Mucosa of descending colon (tissue), 3 donors: ENCODE data around the gene COL13A1. TPM values are rescaled to one million over a fixed set of nuclear protein-coding genes. Genes with fewer than 3 reads are reported as not detected.

ENCODE experiments used
- ATAC-seq: fragments of 200-7000 bp; cut with Tn5 transposase; one replicate; pipeline ENCODE4 v1.9.1; 2020; ENCODE audit warnings: mild to moderate bottlenecking, moderate library complexity
- DNase-seq, 3 donors: peaks; one replicate each; pipeline ENCODE4 v3.0.0-alpha.2; 2020
- H3K36me3 ChIP-seq: fragments of 200-600 bp; one replicate; pipeline ENCODE4 v1.8.0; 2021; ENCODE audit warnings: low read depth, mild to moderate bottlenecking
- H3K4me1 ChIP-seq: fragments of 200-600 bp; one replicate; pipeline ENCODE4 v1.8.0; 2021; ENCODE audit warnings: low read depth, mild to moderate bottlenecking
- H3K4me3 ChIP-seq: fragments of 200-600 bp; one replicate; pipeline ENCODE4 v1.8.0; 2021; ENCODE audit warnings: mild to moderate bottlenecking
- H3K9me3 ChIP-seq: fragments of 200-600 bp; one replicate; pipeline ENCODE4 v1.8.0; 2021; ENCODE audit warnings: mild to moderate bottlenecking
- intact Hi-C, 2 donors: fragments of 100-400 bp; cut with DNase I in 1 of 2; cut with micrococcal nuclease in 1 of 2; formaldehyde crosslinking; loops; one replicate each; pipeline versions ENCODE4 v1.11.0 to v1.11.1; 2022; cut with DNase I, micrococcal nuclease
- total RNA-seq, 3 donors: library from RNA; stranded (reverse); fragmentation: NEBNext Ultra II Directional in 2 of 3; extraction: Animal tissue kit (Norgen Biotek cat#: 25700) in 2 of 3; gene quantifications; one replicate each; pipeline versions ENCODE4 v1.2.1 to v1.2.4, GENCODE V29; 2021 to 2023
- TF ChIP-seq, protein P1 (sequence below): fragments of 200-600 bp; IDR thresholded peaks from one replicate; pipeline ENCODE4 v1.8.0; 2022; ENCODE audit warnings: antibody characterized with exemption, mild to moderate bottlenecking
- donor health status: DM: no; HTN: no; CAD: no; lungs with moderate emphysema.
- donor health status: DM: no; HTN: no; CAD: no.
- donor health status: DM: no; HTN: yes; CAD: no.

COL13A1 gene
- total RNA-seq, 3 donors from 2014 or later = 1.0 to 2.3 (median 1.0) TPM

DNA sequence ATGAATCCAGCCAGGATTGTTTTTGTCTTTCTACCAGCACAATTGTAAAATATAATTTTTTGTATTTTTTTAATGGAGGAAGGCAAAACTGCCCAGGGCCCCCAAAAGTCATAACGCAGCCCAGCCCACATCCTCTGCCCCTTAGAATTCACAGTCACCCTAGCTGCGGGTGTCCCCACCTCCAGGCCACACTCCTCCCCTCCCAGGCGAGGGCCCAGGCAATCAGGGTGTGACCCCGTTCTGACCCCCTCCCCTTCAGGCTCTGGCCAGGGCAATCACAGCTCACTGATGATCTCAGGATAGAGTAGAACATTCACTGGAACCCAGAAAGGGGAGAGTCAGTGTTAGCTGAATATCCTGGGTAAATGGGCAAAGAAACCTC is 158.9 kb downstream of the COL13A1 start:
- H3K4me3 ChIP-seq = no peak overlapping the region
- TF ChIP-seq, protein P1, sequence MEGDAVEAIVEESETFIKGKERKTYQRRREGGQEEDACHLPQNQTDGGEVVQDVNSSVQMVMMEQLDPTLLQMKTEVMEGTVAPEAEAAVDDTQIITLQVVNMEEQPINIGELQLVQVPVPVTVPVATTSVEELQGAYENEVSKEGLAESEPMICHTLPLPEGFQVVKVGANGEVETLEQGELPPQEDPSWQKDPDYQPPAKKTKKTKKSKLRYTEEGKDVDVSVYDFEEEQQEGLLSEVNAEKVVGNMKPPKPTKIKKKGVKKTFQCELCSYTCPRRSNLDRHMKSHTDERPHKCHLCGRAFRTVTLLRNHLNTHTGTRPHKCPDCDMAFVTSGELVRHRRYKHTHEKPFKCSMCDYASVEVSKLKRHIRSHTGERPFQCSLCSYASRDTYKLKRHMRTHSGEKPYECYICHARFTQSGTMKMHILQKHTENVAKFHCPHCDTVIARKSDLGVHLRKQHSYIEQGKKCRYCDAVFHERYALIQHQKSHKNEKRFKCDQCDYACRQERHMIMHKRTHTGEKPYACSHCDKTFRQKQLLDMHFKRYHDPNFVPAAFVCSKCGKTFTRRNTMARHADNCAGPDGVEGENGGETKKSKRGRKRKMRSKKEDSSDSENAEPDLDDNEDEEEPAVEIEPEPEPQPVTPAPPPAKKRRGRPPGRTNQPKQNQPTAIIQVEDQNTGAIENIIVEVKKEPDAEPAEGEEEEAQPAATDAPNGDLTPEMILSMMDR = no peak
- no peaks in the 10 kb centered on the region for H3K36me3 ChIP-seq
- DNase-seq = no peak
- ATAC-seq = no peak
- no peaks in the 10 kb centered on the region for H3K9me3 ChIP-seq
- H3K4me1 ChIP-seq = peaks cover 7% of the 10 kb centered on the region
- intact Hi-C loops = no loop called here

DNA sequence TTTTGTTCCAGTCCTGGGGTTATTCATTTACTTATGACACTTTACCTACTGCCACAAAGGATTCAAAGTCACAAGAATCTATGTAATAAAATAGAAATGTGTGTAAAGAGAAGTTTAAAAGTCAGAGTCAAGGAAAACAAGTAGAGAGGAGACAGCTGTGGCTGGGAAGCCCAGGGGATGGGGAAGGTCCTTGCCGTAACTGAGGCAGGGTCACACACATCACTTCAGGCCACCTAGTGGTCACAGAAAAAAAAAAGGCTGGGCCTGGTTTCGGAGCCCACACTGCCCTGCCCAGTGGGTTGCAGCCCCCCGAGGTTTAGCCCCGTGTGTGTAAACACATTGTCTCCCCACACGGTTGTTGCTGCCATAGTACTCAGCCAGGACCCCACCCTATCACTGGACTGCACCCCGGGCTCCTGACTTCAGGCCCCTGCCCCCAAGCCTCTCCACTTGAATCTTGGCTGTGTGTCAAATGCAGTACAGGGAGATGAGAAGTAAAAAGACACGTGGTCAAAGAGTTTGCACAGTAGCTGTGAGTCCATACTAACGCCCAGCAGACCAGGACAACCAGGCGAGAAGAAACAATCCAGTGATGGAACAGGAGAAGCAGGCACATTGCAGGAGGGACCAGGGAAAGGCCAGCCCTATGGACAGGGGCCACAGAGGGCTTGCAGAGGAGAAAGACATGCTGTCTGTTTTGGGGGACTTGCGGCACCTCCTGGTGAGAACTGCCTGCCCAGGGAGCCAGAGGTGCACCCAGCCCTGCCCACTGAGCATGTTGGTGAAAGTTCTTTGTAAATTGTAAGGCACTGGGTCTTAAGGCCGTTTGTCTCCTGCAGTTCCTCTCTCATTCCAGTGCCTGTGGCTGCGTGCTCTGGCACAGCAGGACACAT is 159.5 kb downstream of the COL13A1 start:
- Histone ChIP-seq H3K4me3 (no peak overlapping the region), H3K4me1 (peaks cover 7% of the 10 kb centered on the region), H3K36me3 (no peaks in the 10 kb centered on the region), H3K9me3 (no peaks in the 10 kb centered on the region)
- TF ChIP-seq, protein P1 = no peak
- ATAC-seq = peak; percentile 30
- DNase-seq = no peak
- intact Hi-C loops = no loop called here

DNA sequence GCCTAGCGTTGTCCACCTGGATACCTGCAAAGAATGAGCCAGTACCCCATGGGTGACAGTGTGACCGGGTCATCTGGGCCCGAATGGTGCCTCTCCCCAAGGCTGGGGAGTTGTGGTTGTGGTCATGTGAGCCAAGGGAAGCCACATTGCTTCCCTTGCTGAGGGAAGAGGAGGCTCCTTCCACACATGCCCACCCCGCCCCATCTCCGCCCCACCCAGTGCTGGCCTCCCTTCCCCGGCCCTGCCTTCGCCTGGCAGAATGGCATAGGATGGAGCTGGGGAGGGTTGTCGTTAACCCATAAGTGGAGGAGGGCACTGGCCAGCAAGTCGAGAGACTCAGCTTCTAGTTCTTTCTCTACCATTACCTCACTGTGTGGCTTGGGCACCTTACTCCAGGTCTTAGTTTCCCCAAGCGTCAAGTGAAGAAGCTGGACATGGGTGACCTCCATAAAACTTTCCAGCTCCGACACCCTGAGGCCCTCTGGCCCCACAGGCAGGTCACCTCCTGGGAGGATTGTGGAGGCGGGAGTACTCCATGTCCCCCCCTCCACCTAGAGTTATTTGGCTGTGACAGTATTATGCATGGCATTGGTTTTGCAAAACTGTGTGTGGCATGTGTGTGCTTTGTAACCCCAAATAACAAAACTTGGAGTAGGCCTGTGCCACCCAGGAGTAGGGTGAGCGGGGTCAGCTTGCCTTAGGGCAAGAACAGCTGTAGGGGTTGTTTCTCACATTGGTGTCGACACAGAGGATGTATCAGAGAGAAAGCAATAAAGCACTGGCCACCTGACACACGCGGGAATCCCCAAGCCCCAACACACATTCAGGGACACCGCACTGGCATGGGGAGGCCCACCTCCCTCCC is 160.4 kb downstream of the COL13A1 start:
- ATAC-seq (no peak), DNase-seq (no peak)
- H3K36me3 ChIP-seq = no peaks in the 10 kb centered on the region
- peaks cover 7% of the 10 kb centered on the region for H3K4me1 ChIP-seq
- no peaks in the 10 kb centered on the region for H3K9me3 ChIP-seq
- no peak overlapping the region for H3K4me3 ChIP-seq
- intact Hi-C loops = no loop called here
- TF ChIP-seq, protein P1 = no peak

DNA sequence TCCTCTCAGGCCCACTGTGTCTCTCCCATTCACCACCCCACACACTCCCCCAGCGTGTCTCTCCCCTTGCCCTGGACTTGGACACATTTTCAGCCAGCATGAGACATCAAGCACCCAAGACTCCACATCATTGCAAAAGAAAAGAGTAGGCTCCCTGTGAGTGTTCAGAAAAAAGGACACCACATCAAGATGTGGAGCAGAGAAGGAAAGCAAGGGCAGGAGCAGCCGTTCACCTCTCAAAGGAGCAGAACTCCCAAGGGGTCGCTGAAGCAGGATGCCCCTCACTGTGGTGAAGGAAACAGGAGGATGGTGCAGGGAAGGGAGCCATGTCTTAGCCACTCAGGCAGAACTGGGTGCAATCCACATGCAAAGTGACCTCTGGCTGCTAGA is 161.0 kb downstream of the COL13A1 start:
- DNase-seq = no peak
- H3K4me3 ChIP-seq = no peak overlapping the region
- intact Hi-C loops = no loop called here
- H3K9me3 ChIP-seq = no peaks in the 10 kb centered on the region
- peaks cover 7% of the 10 kb centered on the region for H3K4me1 ChIP-seq
- no peaks in the 10 kb centered on the region for H3K36me3 ChIP-seq
- TF ChIP-seq, protein P1 = no peak
- ATAC-seq = no peak

DNA sequence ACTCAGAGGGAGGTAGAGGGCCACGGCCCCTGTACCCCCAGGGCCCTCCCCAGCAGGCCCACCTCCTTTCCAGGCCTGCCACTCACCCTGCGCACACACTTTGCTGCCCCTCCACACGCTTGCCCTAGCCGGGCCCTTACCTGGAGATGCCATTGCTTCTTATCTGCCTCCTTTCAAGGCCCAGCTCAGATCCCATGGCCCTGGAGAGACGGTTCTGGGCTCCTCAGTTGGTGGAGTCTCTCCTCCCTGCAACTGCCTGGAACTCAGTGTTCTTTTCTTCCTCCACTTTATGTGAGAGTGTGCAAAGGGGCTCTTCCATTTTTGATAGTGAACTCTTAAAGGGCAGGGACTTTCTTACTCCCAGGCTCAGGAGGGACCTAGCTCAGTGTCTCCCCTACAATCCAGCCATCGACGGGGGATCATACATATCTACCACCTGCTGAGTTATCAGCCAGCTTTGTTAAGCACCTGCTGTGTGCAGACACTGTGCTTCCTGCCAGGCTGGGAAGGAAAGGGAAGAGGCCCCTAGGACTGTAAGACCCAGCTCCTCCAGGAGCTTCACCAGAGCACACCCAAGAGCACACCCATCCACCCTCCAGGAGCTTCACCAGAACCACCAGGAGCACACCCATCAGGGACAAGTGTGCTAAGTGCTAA is 161.6 kb downstream of the COL13A1 start:
- H3K4me3 ChIP-seq = no peak overlapping the region
- ATAC-seq (no peak), DNase-seq (no peak)
- H3K9me3 ChIP-seq = no peaks in the 10 kb centered on the region
- peaks cover 7% of the 10 kb centered on the region for H3K4me1 ChIP-seq
- intact Hi-C loops = no loop called here
- no peaks in the 10 kb centered on the region for H3K36me3 ChIP-seq
- TF ChIP-seq, protein P1 = no peak
